Measurements from ENCODE around the gene HNRNPH3.
A peak's percentile ranks its signal among the peaks of the same experiment; 100 is the strongest.

- TF ChIP-seq CTCF (IDR thresholded peaks at IDR 0.05) = peak; percentile 29 to 59 (median 32)
- TF ChIP-seq POLR2AphosphoS5 (IDR thresholded peaks at IDR 0.05) = no peak
- no peak for TF ChIP-seq POLR2A (IDR thresholded peaks at IDR 0.05)
These were observed 29.9 kb upstream of the HNRNPH3 start for GRCh38 chr10:68301790-68302502.

Data from breast epithelium (tissue), 3 donors.